Natural killer cell treated with Interleukin-12 subunit alpha and Interleukin-12 subunit beta and Interleukin-15 and Interleukin-18, amount 100 ng/mL, for 72 hours (primary cell): Measurements from ENCODE around the gene CCND2. TPM values are rescaled to one million over a fixed set of nuclear protein-coding genes. Genes with fewer than 3 reads are reported as not detected.

Experiments used
- ATAC-seq, 2 donors: fragments of 150-1000 bp; cut with Tn5 transposase in 1 of 2; sonication (Bioruptor Pico), chemical (Tn5 transposase) in 1 of 2; 2 replicates each; pipeline ENCODE4 v1.10.0; 2021
- DNase-seq: peaks from one replicate; pipeline ENCODE4 v3.0.0; 2022; ENCODE audit warnings: low spot score
- H3K27ac Mint-ChIP-seq, 2 donors: 1 replicate in 1 of 2; 2 replicates in 1 of 2; pipeline ENCODE4 v1.8.0; 2022; ENCODE audit warnings: mixed read lengths in 2 of 2, mild to moderate bottlenecking in 1 of 2, moderate library complexity in 1 of 2
- H3K27me3 Mint-ChIP-seq, 2 donors: 1 replicate in 1 of 2; 2 replicates in 1 of 2; pipeline ENCODE4 v1.8.0; 2022; ENCODE audit warnings: mixed read lengths in 2 of 2
- H3K36me3 Mint-ChIP-seq: one replicate; pipeline ENCODE4 v1.8.0; 2022; ENCODE audit warnings: mixed read lengths
- H3K4me1 Mint-ChIP-seq, 2 donors: 1 replicate in 1 of 2; 2 replicates in 1 of 2; pipeline ENCODE4 v1.8.0; 2022; ENCODE audit warnings: low read depth in 2 of 2, mixed read lengths in 2 of 2, mild to moderate bottlenecking in 1 of 2
- H3K4me3 Mint-ChIP-seq: one replicate; pipeline ENCODE4 v1.8.0; 2022; ENCODE audit warnings: mixed read lengths
- H3K9me3 Mint-ChIP-seq: 2 replicates; pipeline ENCODE4 v1.8.0; 2022; ENCODE audit warnings: mixed read lengths
- total RNA-seq, 2 donors: library from RNA; stranded (reverse); gene quantifications; one replicate each; pipeline ENCODE4 v1.2.3, GENCODE V29; 2022

The CCND2 gene
- total RNA-seq, 2 donors from 2014 or later = 942 to 1,190 TPM

DNA sequence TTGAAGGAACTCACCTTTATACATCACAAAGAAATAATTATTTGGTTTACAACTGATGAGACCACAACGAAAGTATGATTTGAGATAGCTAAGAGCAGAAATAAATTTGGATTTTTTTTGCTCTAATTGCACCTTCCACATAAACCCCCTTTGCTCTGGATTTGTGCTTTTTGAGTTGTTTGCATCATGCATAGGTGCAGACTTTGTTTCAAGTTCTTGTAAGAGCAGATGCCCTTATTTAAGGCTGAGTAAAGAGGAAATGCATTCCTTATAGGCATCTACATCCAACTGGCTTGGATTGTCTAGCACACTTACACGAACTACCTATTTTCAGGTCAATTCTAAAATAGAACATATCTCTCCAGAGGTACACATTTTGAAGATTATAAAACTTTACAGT is 6.6 kb upstream of the CCND2 start:
- Mint-ChIP-seq H3K27me3 (peaks cover 2 to 6% of the 10 kb centered on the region in 2 donors), H3K4me1 (peaks cover 19 to 27% of the 10 kb centered on the region in 2 donors), H3K9me3 (no peaks in the 10 kb centered on the region), H3K4me3 (peak overlapping the region; percentile 99), H3K36me3 (no peaks in the 10 kb centered on the region), H3K27ac (no peak overlapping the region)
- peak; percentile 22 for DNase-seq
- no peak for ATAC-seq

DNA sequence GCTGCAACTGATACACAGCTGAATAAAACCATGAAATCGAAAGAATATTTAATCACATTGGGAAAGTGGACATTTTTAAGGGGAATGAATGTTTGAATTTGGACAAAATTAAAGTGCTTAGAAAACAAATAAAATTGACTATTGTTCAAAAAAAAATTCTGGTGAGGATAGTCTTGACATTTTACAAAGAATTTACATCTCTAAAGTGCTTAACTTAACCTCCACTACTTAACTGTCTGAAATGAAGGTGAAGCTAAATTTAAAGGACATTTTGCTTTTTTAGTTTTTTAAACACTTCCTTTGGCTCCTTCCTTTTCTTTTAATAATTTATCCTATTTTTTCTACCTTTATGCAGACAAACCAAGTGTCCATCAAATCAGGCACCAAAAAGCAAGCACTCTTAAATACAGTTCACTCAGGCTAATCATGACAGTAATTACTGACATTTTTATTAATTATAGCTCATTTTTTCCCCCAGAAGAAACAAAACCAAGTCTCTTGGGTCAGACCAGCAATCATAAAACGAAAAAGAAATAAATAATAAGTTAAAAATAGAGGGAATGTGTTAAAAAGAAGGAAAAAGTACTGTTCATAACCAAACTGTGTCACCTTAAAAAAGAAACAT is 5.7 kb upstream of the CCND2 start:
- DNase-seq = no peak
- H3K4me1 Mint-ChIP-seq = peaks cover 24 to 27% of the 10 kb centered on the region in 2 donors
- no peaks in the 10 kb centered on the region for H3K36me3 Mint-ChIP-seq
- peaks cover 2 to 6% of the 10 kb centered on the region in 2 donors for H3K27me3 Mint-ChIP-seq
- peak overlapping the region; percentile 99 for H3K4me3 Mint-ChIP-seq
- H3K9me3 Mint-ChIP-seq = no peaks in the 10 kb centered on the region
- no peak for ATAC-seq
- H3K27ac Mint-ChIP-seq = peak overlapping the region; percentile 93 to 94

DNA sequence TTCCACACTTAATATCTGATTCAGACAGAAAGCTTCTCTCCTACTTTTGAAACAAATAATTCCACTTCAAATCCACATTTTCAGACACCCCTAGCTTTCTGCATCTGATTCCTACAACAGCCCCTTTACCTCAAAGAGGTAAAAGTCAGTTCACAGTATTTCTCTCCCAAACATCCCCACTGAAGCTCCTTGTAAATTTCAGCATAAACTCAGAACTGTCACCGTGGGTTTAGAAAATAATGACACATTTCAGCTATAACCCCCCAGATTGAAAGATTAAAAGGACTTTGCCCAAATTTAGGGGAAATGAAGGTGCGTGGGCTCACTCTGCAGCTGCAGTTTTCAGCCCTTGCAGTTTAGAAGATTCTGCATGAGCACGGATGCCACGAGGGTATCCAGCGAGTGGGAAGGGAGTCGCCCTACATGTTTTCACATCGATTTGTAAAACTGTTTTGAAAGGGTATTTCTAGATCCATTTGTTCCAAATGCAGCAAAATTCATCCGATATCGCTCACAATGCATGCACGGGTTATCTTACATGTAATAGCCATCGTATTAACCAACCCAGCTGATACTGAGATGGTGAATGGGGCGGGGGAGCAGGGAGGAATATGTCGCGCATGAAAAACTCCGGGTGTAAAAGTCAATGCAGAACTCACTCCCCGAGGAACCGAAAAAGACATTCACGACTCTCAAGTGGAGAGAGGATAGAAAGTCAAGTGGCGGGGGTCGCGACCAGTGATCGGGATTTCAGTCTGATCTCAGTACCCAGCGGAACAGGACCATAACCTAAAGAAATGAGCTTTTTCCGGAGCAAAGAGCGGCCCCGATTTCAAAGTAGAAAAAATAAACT is 5.0 kb upstream of the CCND2 start:
- Mint-ChIP-seq H3K4me3 (peak overlapping the region; percentile 99), H3K4me1 (peaks cover 30 to 31% of the 10 kb centered on the region in 2 donors), H3K27me3 (peaks cover 2 to 6% of the 10 kb centered on the region in 2 donors), H3K9me3 (no peaks in the 10 kb centered on the region), H3K36me3 (no peaks in the 10 kb centered on the region), H3K27ac (peak overlapping the region; percentile 93 to 94)
- ATAC-seq (no peak), DNase-seq (peak; percentile 60)

DNA sequence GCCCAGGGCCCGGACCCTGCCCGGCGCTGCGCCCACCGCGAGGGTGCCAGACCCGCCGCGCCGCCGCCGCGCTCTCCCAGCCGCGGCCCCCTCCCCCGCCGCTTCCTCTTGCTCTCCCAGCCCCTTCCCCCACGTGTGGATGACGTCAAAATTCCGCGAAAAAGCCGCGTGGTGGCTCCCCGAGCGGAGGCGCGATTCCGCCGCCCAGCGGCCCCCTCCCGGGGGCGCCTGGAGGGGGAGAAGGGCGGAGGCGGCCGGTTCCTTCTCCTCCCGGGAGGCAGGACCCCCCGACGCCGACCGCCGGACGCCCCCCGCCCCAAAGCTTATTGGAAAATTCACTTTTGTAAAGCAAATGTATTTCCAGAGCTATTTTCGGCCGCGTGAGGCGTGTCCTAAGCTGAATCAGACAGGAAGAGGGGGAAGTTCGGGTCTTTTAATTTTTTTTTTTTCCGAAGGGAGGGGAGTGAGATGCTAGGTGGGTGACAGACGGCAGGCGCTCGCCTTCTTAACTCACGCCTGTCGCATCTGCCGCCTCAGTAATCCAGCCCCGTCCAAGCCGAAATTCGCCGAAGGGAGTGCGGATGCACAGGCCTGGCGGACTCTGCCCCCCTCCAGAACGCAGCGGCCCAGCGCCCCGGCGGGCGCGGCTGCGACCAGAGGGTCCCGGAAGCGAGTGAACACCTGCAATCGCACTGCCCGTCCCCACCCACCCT is 4.1 kb upstream of the CCND2 start:
- H3K27ac Mint-ChIP-seq = peak overlapping the region; percentile 93 to 94
- H3K4me3 Mint-ChIP-seq = peak overlapping the region; percentile 99
- peaks cover 2 to 6% of the 10 kb centered on the region in 2 donors for H3K27me3 Mint-ChIP-seq
- H3K4me1 Mint-ChIP-seq = peaks cover 30 to 31% of the 10 kb centered on the region in 2 donors
- DNase-seq (peak; percentile 97), ATAC-seq (peak; percentile 53 to 60)
- no peaks in the 10 kb centered on the region for H3K9me3 Mint-ChIP-seq
- H3K36me3 Mint-ChIP-seq = no peaks in the 10 kb centered on the region

DNA sequence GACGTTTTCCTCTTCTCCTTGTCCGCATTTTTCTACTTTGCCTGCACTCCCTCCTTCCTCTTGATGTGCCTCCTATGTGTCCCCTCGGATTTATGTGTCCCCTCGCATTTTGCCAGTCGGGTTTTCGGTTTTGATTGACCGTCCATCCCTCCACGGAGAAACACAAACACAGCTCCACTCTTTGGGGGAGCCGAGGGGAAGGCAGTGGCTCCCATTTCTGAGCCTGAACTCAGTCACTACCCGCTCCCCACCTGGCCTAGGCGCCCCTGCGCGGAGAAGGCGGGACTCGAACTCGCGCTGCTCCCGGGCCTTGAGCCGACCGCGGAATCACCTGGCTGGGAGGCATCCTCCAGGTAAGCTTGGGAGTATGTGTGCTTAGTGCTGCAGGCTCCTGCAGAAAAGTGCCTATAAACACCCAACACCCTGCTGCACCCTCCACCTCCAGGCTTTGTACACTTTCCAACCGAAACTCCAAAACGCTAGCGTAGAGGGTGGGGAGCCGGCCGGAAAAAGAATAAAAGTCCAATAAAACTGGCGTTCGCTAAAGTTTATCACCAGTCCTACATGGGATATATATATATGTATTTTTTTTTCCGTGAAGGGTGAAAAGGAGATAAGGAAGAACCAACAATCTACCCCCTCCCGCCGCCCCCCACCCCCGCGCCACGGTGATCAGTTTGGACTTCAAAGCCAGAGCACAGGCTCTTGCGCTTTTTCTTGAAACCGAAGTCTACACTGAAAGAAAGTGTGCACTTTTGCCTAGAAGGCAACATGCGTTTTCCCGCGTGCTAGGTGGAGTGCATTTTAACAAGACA is 3.3 kb upstream of the CCND2 start:
- Mint-ChIP-seq H3K27me3 (peaks cover 2 to 6% of the 10 kb centered on the region in 2 donors), H3K27ac (peak overlapping the region; percentile 93 to 94), H3K4me3 (peak overlapping the region; percentile 99), H3K9me3 (no peaks in the 10 kb centered on the region), H3K4me1 (peaks cover 30 to 31% of the 10 kb centered on the region in 2 donors), H3K36me3 (peaks cover 6% of the 10 kb centered on the region)
- DNase-seq (peak; percentile 62), ATAC-seq (no peak)

DNA sequence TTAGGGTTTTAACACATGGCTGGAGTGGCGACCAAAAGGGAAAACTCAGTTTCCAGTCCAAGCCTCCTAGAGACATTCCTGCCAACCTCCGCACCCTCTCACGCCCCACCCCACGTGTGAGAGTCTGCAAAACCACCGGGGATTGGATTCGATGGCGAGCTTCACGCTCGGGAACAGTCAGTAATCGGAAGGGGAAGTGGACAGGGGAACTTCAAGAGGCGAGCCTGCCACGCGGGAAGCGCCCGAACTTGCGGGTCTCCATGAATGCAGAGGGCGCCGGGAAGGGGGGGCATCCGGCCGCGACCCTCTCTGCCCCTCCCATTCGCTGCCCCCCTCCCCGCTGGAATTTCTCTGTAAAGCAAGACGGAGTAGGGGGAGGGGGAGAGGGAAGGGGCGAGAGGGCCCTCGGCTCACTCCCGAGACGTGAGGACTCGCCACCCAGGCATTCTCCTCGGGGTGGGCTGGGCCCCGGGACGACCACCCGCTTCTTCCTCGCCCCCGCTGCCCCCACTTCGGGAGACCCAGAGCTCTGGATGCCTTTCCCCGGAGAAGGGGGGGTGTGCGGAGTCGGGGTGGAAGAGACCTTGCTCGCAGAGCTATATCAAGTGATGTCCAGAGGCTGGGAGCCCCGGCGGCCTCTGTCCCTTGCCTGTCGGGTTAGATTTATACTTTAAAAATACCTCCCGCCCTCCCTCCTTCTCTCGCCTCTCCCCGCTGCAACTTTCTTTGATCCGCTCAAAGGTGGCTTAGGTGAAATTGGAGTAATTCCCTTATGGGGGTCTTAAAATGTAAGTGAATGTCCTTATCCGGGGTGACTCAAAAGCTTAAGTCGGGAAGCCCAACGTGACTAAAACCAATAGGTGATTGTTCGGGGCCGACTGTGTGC is 2.5 kb upstream of the CCND2 start:
- ATAC-seq = no peak
- no peaks in the 10 kb centered on the region for H3K27me3 Mint-ChIP-seq

DNA sequence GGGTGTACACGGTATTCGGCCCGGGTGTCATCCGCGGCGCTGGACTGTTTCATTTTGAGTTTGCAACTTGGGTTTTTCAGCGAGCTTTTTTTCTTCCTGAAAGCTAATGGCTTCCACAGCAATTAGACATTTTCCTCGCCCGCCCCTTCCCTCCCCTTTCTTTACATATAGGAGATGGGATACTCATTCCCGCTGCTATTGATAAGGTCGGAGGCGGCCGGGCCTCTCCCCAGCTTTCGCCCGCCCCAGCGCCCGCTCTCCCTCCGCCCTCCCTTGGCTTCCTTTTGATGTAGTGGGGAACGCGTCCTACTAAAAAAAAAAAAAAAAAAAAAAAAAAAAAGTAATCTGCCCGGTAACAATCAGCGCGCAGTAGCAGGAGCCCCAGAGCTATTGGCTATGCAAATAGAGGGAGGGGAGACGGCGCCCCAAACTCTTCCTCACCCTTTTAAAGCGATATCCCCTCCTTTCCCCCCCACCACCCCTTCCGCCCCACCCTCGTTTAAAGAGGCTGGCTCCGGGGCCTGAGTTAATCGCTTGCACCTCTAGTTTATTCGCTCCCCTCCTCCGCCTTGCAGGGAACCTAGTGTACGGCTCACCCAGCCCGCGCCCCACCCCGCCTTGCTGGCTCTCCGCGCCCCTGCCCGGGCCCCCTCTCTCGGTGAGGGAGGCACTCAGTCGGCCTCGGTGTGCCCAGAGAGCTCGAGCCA is 1.7 kb upstream of the CCND2 start:
- H3K27me3 Mint-ChIP-seq = no peaks in the 10 kb centered on the region
- H3K27ac Mint-ChIP-seq = peak overlapping the region; percentile 93 to 94
- H3K4me1 Mint-ChIP-seq = peaks cover 39 to 40% of the 10 kb centered on the region in 2 donors
- H3K9me3 Mint-ChIP-seq = no peaks in the 10 kb centered on the region
- H3K36me3 Mint-ChIP-seq = peaks cover 22% of the 10 kb centered on the region
- peak; percentile 55 to 71 for ATAC-seq
- peak overlapping the region; percentile 99 for H3K4me3 Mint-ChIP-seq
- peak; percentile 88 for DNase-seq

More for the DNA sequence above, 2.5 kb upstream of the CCND2 start:
- Mint-ChIP-seq H3K36me3 (peaks cover 14% of the 10 kb centered on the region), H3K9me3 (no peaks in the 10 kb centered on the region), H3K27ac (peak overlapping the region; percentile 93 to 94), H3K4me1 (peaks cover 33% of the 10 kb centered on the region in 2 donors), H3K4me3 (peak overlapping the region; percentile 99)
- DNase-seq = peak; percentile 87

DNA sequence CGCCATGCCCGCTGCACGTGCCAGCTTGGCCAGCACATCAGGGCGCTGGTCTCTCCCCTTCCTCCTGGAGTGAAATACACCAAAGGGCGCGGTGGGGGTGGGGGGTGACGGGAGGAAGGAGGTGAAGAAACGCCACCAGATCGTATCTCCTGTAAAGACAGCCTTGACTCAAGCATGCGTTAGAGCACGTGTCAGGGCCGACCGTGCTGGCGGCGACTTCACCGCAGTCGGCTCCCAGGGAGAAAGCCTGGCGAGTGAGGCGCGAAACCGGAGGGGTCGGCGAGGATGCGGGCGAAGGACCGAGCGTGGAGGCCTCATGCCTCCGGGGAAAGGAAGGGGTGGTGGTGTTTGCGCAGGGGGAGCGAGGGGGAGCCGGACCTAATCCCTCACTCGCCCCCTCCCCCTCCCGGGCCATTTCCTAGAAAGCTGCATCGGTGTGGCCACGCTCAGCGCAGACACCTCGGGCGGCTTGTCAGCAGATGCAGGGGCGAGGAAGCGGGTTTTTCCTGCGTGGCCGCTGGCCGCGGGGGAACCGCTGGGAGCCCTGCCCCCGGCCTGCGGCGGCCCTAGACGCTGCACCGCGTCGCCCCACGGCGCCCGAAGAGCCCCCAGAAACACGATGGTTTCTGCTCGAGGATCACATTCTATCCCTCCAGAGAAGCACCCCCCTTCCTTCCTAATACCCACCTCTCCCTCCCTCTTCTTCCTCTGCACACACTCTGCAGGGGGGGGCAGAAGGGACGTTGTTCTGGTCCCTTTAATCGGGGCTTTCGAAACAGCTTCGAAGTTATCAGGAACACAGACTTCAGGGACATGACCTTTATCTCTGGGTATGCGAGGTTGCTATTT is 914 bp upstream of the CCND2 start:
- peak; percentile 45 to 60 for ATAC-seq
- Mint-ChIP-seq H3K4me1 (peaks cover 43 to 48% of the 10 kb centered on the region in 2 donors), H3K4me3 (peak overlapping the region; percentile 99), H3K27ac (peak overlapping the region; percentile 93 to 94), H3K36me3 (peaks cover 28% of the 10 kb centered on the region), H3K27me3 (no peaks in the 10 kb centered on the region), H3K9me3 (no peaks in the 10 kb centered on the region)
- DNase-seq = peak; percentile 96

DNA sequence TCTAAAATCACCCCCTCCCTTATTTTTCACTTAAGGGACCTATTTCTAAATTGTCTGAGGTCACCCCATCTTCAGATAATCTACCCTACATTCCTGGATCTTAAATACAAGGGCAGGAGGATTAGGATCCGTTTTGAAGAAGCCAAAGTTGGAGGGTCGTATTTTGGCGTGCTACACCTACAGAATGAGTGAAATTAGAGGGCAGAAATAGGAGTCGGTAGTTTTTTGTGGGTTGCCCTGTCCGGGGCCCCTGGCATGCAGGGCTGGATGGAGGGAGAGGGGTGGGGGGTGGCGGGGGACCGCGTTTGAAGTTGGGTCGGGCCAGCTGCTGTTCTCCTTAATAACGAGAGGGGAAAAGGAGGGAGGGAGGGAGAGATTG is 300 bp upstream of the CCND2 start:
- H3K4me1 Mint-ChIP-seq = peaks cover 45 to 48% of the 10 kb centered on the region in 2 donors
- no peaks in the 10 kb centered on the region for H3K9me3 Mint-ChIP-seq
- peak overlapping the region; percentile 93 to 94 for H3K27ac Mint-ChIP-seq
- peaks cover 35% of the 10 kb centered on the region for H3K36me3 Mint-ChIP-seq
- no peaks in the 10 kb centered on the region for H3K27me3 Mint-ChIP-seq
- peak overlapping the region; percentile 99 for H3K4me3 Mint-ChIP-seq
- ATAC-seq (no peak), DNase-seq (peak; percentile 12)

DNA sequence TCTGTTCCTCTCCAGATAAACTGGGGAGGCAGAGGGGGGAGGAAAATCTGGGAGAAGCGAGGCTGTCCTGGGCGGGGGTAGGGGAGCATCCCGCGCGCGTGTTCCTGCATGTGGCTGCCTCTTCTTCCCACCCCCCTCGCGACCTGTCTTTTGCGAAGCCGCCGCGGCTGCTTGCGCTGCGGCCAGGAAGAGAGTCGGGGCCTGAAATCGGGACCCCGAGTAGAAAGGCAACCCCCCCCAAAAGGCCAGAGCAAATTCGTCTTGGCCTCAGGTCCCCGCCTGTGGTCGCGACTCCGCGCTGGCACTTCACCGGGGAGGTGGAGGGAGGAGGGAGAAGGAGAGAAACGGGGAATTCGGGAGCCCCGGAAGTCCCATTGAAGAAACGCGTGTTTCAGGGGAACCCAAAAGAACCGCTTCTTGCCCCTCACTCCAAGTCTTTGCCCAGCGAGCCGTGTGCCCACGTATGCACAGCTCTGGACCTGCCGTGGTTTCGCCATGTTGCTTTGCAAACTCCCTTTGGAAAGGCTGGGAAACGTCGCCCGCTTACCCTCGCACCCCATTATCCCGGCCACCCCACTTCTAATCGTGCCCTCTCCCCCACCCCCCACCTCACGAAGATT is 944 bp downstream of the CCND2 start:
- ATAC-seq = no peak
- Mint-ChIP-seq H3K27ac (peak overlapping the region; percentile 93 to 94), H3K4me1 (peaks cover 46 to 52% of the 10 kb centered on the region in 2 donors), H3K9me3 (no peaks in the 10 kb centered on the region), H3K36me3 (peaks cover 46% of the 10 kb centered on the region), H3K4me3 (peak overlapping the region; percentile 99), H3K27me3 (no peaks in the 10 kb centered on the region)
- no peak for DNase-seq
